GM23248 (cell line): ENCODE measurements around the gene KCNMA1.

Experiments used
- EZH2 ChIP-seq: fragments of 200-600 bp; sonication (generic); IDR thresholded peaks from 2 replicates; pipeline ENCODE4 v1.6.1; 2018; ENCODE audit warnings: antibody characterized with exemption, mild to moderate bottlenecking; ENCODE audit not compliant: insufficient read depth, poor library complexity, severe bottlenecking
- EZH2phosphoT487 ChIP-seq: fragments of 200-600 bp; sonication (generic); IDR thresholded peaks from 2 replicates; pipeline ENCODE4 v1.6.1; 2018; ENCODE audit warnings: antibody characterized with exemption, moderate library complexity, mild to moderate bottlenecking, low read depth; ENCODE audit not compliant: insufficient read depth

- no peak for TF ChIP-seq EZH2
- TF ChIP-seq EZH2phosphoT487: no peak
Measured at GRCh38 chr10:77582710-77583115, 54.9 kb downstream of the KCNMA1 start.
